ENCODE results near the gene LAD1.

The LAD1 gene

DNA sequence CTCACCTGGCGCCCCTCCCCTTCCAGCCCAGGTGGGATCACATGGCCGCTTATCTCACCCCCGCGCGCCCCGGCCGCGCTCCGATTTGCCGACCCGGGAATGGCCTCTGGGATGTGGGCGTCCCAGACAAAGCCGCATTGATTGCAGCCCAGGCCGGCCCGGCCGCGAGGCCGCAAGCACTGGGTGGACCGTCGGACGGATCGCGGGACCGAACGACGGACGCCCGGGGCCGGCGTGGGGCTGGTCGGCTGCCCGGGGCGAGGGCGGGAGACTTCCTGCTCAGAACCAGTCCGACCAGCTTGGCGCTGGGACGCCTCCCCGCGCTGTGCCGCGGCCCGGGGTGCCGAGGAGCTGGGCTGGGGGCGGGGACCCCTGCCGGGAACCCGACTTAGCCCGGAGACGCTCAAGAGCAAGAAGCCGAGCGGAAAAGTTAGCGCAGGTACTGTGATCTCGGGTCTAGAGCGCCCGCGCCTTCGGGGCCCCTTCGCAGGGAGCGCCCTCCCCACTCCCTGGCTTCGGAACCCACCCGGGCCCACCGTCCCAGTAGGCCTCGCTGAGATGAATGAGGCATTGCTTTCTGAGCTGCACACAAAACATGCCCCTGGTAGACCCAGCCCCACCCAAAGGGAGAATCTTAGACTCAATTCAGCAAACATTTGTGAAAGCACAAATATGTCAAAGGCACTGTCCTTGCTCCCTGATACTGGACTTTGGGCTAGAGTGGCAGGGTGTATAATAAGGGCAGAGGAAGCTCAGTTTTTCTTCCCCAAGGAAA, 415 bp upstream of the LAD1 start:
- Histone ChIP-seq H4K20me1 (ENCODE audit: control insufficient read depth, insufficient read depth, low read depth, low read length) (no peaks in the 10 kb centered on the region), H3K36me3 (ENCODE audit: control insufficient read depth, low read length) (no peaks in the 10 kb centered on the region), H3K9me2 (replicated peaks; ENCODE audit: control insufficient read depth, low read length) (no peaks in the 10 kb centered on the region), H3K4me2 (ENCODE audit: low read length) (no peak overlapping the region), H3K4me1 (ENCODE audit: control insufficient read depth, low read length) (no peaks in the 10 kb centered on the region), H3K27me3 (ENCODE audit: control insufficient read depth, low read length) (peaks cover 25% of the 10 kb centered on the region), H3K9me3 (ENCODE audit: control insufficient read depth, insufficient read depth, low read length) (no peaks in the 10 kb centered on the region), H3F3A (ENCODE audit: control insufficient read depth, insufficient read depth) (no peaks in the 10 kb centered on the region), H3K4me3 (ENCODE audit: low read length) (no peak overlapping the region), H3K79me2 (ENCODE audit: control insufficient read depth, low read length) (no peaks in the 10 kb centered on the region), H3K27ac (ENCODE audit: low read depth, low read length) (no peak overlapping the region)
- TF ChIP-seq EZH2phosphoT487 (IDR thresholded peaks at IDR 0.05; ENCODE audit: borderline replicate concordance, low read length) = no peak
- TF ChIP-seq, protein P1, sequence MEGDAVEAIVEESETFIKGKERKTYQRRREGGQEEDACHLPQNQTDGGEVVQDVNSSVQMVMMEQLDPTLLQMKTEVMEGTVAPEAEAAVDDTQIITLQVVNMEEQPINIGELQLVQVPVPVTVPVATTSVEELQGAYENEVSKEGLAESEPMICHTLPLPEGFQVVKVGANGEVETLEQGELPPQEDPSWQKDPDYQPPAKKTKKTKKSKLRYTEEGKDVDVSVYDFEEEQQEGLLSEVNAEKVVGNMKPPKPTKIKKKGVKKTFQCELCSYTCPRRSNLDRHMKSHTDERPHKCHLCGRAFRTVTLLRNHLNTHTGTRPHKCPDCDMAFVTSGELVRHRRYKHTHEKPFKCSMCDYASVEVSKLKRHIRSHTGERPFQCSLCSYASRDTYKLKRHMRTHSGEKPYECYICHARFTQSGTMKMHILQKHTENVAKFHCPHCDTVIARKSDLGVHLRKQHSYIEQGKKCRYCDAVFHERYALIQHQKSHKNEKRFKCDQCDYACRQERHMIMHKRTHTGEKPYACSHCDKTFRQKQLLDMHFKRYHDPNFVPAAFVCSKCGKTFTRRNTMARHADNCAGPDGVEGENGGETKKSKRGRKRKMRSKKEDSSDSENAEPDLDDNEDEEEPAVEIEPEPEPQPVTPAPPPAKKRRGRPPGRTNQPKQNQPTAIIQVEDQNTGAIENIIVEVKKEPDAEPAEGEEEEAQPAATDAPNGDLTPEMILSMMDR (IDR thresholded peaks at IDR 0.05; ENCODE audit: low read depth, low read length, poor library complexity, severe bottlenecking) = no peak

DNA sequence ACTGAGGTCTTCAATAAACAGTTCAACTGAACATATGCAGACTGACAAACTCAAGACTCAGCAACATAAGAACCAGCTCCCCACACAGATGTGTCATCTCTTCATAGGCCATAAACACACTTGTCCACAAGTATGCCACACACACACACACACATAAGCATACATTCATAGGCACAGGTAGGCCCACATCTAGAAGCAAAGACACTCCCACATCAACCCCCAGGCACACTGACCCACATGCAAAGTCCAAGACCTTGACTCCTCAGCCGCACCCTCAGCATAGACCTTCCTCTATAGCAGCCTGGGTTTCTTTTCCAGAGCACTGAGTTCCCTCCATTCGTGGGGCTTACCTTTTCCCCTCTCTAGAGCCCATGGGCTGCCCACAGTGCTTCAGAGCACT, 1.4 kb downstream of the LAD1 start:
- Histone ChIP-seq H3K79me2 (ENCODE audit: control insufficient read depth, low read length) (no peaks in the 10 kb centered on the region), H3K9me3 (ENCODE audit: control insufficient read depth, insufficient read depth, low read length) (no peaks in the 10 kb centered on the region), H3F3A (ENCODE audit: control insufficient read depth, insufficient read depth) (no peaks in the 10 kb centered on the region), H3K4me2 (ENCODE audit: low read length) (no peak overlapping the region), H3K27ac (ENCODE audit: low read depth, low read length) (no peak overlapping the region), H3K27me3 (ENCODE audit: control insufficient read depth, low read length) (peaks cover 9% of the 10 kb centered on the region), H3K9me2 (replicated peaks; ENCODE audit: control insufficient read depth, low read length) (no peaks in the 10 kb centered on the region), H3K36me3 (ENCODE audit: control insufficient read depth, low read length) (no peaks in the 10 kb centered on the region), H3K4me1 (ENCODE audit: control insufficient read depth, low read length) (no peaks in the 10 kb centered on the region), H3K4me3 (ENCODE audit: low read length) (no peak overlapping the region), H4K20me1 (ENCODE audit: control insufficient read depth, insufficient read depth, low read depth, low read length) (no peaks in the 10 kb centered on the region)
- no peak for TF ChIP-seq EZH2phosphoT487 (IDR thresholded peaks at IDR 0.05; ENCODE audit: borderline replicate concordance, low read length)
- TF ChIP-seq, protein P1 (IDR thresholded peaks at IDR 0.05; ENCODE audit: low read depth, low read length, poor library complexity, severe bottlenecking) = no peak

DNA sequence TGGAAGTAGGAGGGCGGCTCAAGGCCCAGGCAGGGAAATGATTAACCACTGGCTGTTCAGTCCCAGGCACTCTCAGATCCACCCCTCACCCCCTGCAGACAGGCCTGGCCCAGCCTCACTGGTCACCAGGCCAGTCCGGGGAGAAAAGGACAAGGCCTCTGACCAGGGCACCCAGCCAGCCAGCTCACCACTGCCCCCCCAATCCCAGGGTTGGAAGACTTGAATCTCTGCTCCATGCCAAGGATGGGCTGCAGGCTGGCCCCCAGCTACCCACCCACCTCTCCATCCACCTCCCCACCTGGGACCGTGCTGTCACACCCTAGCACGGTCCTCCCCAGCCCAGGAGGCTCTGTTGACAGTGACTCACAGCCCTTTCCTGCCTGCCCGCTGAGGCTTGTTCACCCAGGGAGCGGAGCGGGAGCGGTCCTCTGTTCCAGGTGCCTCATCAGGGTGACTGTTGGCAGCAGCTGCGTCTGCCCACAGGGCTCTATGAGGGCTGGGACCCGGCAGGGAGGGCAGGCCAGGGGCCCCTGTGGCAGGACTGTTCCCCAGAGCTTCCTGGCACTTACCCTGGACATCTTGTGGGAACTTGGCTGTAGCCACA, 2.2 kb downstream of the LAD1 start:
- Histone ChIP-seq H3K36me3 (ENCODE audit: control insufficient read depth, low read length) (no peaks in the 10 kb centered on the region), H3F3A (ENCODE audit: control insufficient read depth, insufficient read depth) (no peaks in the 10 kb centered on the region), H3K9me2 (replicated peaks; ENCODE audit: control insufficient read depth, low read length) (no peaks in the 10 kb centered on the region), H3K4me3 (ENCODE audit: low read length) (no peak overlapping the region), H3K27me3 (ENCODE audit: control insufficient read depth, low read length) (peaks cover 10% of the 10 kb centered on the region), H3K9me3 (ENCODE audit: control insufficient read depth, insufficient read depth, low read length) (no peaks in the 10 kb centered on the region), H3K4me2 (ENCODE audit: low read length) (no peak overlapping the region), H3K4me1 (ENCODE audit: control insufficient read depth, low read length) (no peaks in the 10 kb centered on the region), H3K79me2 (ENCODE audit: control insufficient read depth, low read length) (no peaks in the 10 kb centered on the region), H4K20me1 (ENCODE audit: control insufficient read depth, insufficient read depth, low read depth, low read length) (no peaks in the 10 kb centered on the region), H3K27ac (ENCODE audit: low read depth, low read length) (no peak overlapping the region)
- TF ChIP-seq, protein P1 (IDR thresholded peaks at IDR 0.05; ENCODE audit: low read depth, low read length, poor library complexity, severe bottlenecking) = no peak
- no peak for TF ChIP-seq EZH2phosphoT487 (IDR thresholded peaks at IDR 0.05; ENCODE audit: borderline replicate concordance, low read length)

All from DOHH2 (cell line).